AG09319 (cell line): Measurements from ENCODE around the gene PRKG1.

Source experiments
- DNase-seq: peaks from one replicate; pipeline ENCODE4 v3.0.0-alpha.2; 2010; ENCODE audit warnings: low read depth; ENCODE audit errors: extremely low read depth
- CTCF ChIP-seq: IDR thresholded peaks from 2 replicates; pipeline ENCODE4 v1.5.1; 2011; ENCODE audit warnings: low read depth, mild to moderate bottlenecking, inconsistent platforms, low read length, moderate library complexity

Gene PRKG1

GRCh38 chr10:52331638-52332364 is 1257.5 kb downstream of the PRKG1 start:
- DNase-seq = no peak
- TF ChIP-seq CTCF = no peak

- TF ChIP-seq CTCF = no peak
- DNase-seq = no peak
These were observed 1258.5 kb downstream of the PRKG1 start for GRCh38 chr10:52332815-52333214.

- DNase-seq = no peak
- no peak for TF ChIP-seq CTCF
These were observed 1260.3 kb downstream of the PRKG1 start for GRCh38 chr10:52334595-52334994.

- DNase-seq = no peak
- no peak for TF ChIP-seq CTCF
These were observed 1261.4 kb downstream of the PRKG1 start for GRCh38 chr10:52335665-52336064.

GRCh38 chr10:52337225-52337624 is 1262.9 kb downstream of the PRKG1 start:
- TF ChIP-seq CTCF = no peak
- no peak for DNase-seq

- no peak for DNase-seq
- no peak for TF ChIP-seq CTCF
These were observed 1269.2 kb downstream of the PRKG1 start for GRCh38 chr10:52343439-52343838.

- TF ChIP-seq CTCF = no peak
- DNase-seq = no peak
These were observed 1272.4 kb downstream of the PRKG1 start for GRCh38 chr10:52346394-52347326.
